ENCODE measurements around the gene CFAP299. TPM values are rescaled to one million over a fixed set of nuclear protein-coding genes. Genes with fewer than 3 reads are reported as not detected.

CFAP299 gene
- total and polyA plus RNA-seq, 2 donors (not counting 1 experiment from before 2014, with no cell fraction given), result not detected

GRCh38 chr4:80568891-80569290, 233.4 kb downstream of the CFAP299 start:
- H3K4me1 Mint-ChIP-seq, result no peaks in the 10 kb centered on the region
- Histone ChIP-seq H3K27me3 (replicated peaks in 1 of 4; ENCODE audit: control extremely low read depth in 1 of 4, control insufficient read depth in 3 of 4, insufficient read depth in 4 of 4, low read length in 3 of 4) (no peaks in the 10 kb centered on the region), H3K36me3 (replicated peaks in 1 of 2; ENCODE audit: control extremely low read depth in 1 of 2, control insufficient read depth in 1 of 2, extremely low read depth in 1 of 2, insufficient read depth in 2 of 2, low read length in 1 of 2) (no peaks in the 10 kb centered on the region), H3K4me3 (ENCODE audit: control extremely low read depth in 1 of 5, extremely low read depth in 1 of 5, insufficient read depth in 1 of 5, low read depth in 2 of 5, low read length in 4 of 5) (no peak overlapping the region), H4K20me1 (ENCODE audit: control insufficient read depth, insufficient read depth, low read length, poor library complexity, severe bottlenecking) (no peaks in the 10 kb centered on the region), H3K9ac (ENCODE audit: low read length) (no peak overlapping the region), H3K79me2 (ENCODE audit: control insufficient read depth, insufficient read depth, low read length) (no peaks in the 10 kb centered on the region), H2AFZ (ENCODE audit: insufficient read depth, low read depth, low read length, poor library complexity, severe bottlenecking) (no peak overlapping the region), H3K4me2 (replicated peaks; ENCODE audit: low read depth, low read length, poor library complexity, severe bottlenecking) (no peak overlapping the region), H3K4me1 (ENCODE audit: control insufficient read depth in 2 of 2, insufficient read depth in 2 of 2, low read length in 2 of 2) (no peaks in the 10 kb centered on the region), H3K27ac (ENCODE audit: low read length in 2 of 2) (no peak overlapping the region), H3K9me3 (ENCODE audit: control extremely low read depth in 1 of 3, control insufficient read depth in 2 of 3, insufficient read depth in 1 of 3, low read length in 2 of 3) (peaks cover 0 to 1% (median 0%) of the 10 kb centered on the region in 3 donors)
- no CpG with 5 or more reads among the region's 1 CpG for WGBS (ENCODE audit: insufficient coverage)
- intact Hi-C loops (cut with micrococcal nuclease), result no loop called here
- peaks cover 3% of the 10 kb centered on the region for H3K9me3 Mint-ChIP-seq (ENCODE audit: insufficient read depth)
- DNase-seq (no peak), ATAC-seq (ENCODE audit: low read depth) (no peak)
- H3K27ac Mint-ChIP-seq, result no peak overlapping the region
- H3K27me3 Mint-ChIP-seq, result no peaks in the 10 kb centered on the region
- POLR2A ChIA-PET, result no interaction called here
- CTCF ChIA-PET, result no interaction called here
- no peak for TF ChIP-seq CTCF (IDR thresholded peaks at IDR 0.05)
- no peak overlapping the region for H3K4me3 Mint-ChIP-seq

GRCh38 chr4:80576796-80577195, 241.3 kb downstream of the CFAP299 start:
- Mint-ChIP-seq H3K27me3 (no peaks in the 10 kb centered on the region), H3K27ac (no peak overlapping the region), H3K4me3 (no peak overlapping the region), H3K9me3 (ENCODE audit: insufficient read depth) (peaks cover 3% of the 10 kb centered on the region), H3K4me1 (peaks cover 2% of the 10 kb centered on the region)
- intact Hi-C loops (cut with micrococcal nuclease), result no loop called here
- Histone ChIP-seq H3K4me3 (ENCODE audit: control extremely low read depth in 1 of 5, extremely low read depth in 1 of 5, insufficient read depth in 1 of 5, low read depth in 2 of 5, low read length in 4 of 5) (no peak overlapping the region), H3K9me3 (ENCODE audit: control extremely low read depth in 1 of 3, control insufficient read depth in 2 of 3, insufficient read depth in 1 of 3, low read length in 2 of 3) (peaks cover 0 to 2% (median 0%) of the 10 kb centered on the region in 3 donors), H3K79me2 (ENCODE audit: control insufficient read depth, insufficient read depth, low read length) (no peaks in the 10 kb centered on the region), H3K27ac (ENCODE audit: low read length in 2 of 2) (no peak overlapping the region), H3K4me2 (replicated peaks; ENCODE audit: low read depth, low read length, poor library complexity, severe bottlenecking) (no peak overlapping the region), H3K4me1 (ENCODE audit: control insufficient read depth in 2 of 2, insufficient read depth in 2 of 2, low read length in 2 of 2) (no peaks in the 10 kb centered on the region), H4K20me1 (ENCODE audit: control insufficient read depth, insufficient read depth, low read length, poor library complexity, severe bottlenecking) (no peaks in the 10 kb centered on the region), H2AFZ (ENCODE audit: insufficient read depth, low read depth, low read length, poor library complexity, severe bottlenecking) (no peak overlapping the region), H3K27me3 (replicated peaks in 1 of 4; ENCODE audit: control extremely low read depth in 1 of 4, control insufficient read depth in 3 of 4, insufficient read depth in 4 of 4, low read length in 3 of 4) (peaks cover 0 to 4% (median 0%) of the 10 kb centered on the region in 4 experiments), H3K9ac (ENCODE audit: low read length) (no peak overlapping the region), H3K36me3 (replicated peaks in 1 of 2; ENCODE audit: control extremely low read depth in 1 of 2, control insufficient read depth in 1 of 2, extremely low read depth in 1 of 2, insufficient read depth in 2 of 2, low read length in 1 of 2) (no peaks in the 10 kb centered on the region)
- WGBS (ENCODE audit: insufficient coverage), result no CpG with 5 or more reads among the region's 1 CpG
- TF ChIP-seq CTCF (IDR thresholded peaks at IDR 0.05) (no peak), EZH2 (IDR thresholded peaks at IDR 0.05; ENCODE audit: borderline replicate concordance, insufficient read depth, low read depth, low read length, poor library complexity, severe bottlenecking) (no peak)
- POLR2A ChIA-PET, result no interaction called here
- CTCF ChIA-PET, result no interaction called here
- ATAC-seq (ENCODE audit: low read depth), result no peak
- no peak for DNase-seq
